ENCODE results near the gene CD163L1.
"Not testable (repeated sequence)": the region's sequence is repeated elsewhere in the genome, so short reads cannot be mapped to it uniquely, and the experiment has no call there.

Gene CD163L1

DNA sequence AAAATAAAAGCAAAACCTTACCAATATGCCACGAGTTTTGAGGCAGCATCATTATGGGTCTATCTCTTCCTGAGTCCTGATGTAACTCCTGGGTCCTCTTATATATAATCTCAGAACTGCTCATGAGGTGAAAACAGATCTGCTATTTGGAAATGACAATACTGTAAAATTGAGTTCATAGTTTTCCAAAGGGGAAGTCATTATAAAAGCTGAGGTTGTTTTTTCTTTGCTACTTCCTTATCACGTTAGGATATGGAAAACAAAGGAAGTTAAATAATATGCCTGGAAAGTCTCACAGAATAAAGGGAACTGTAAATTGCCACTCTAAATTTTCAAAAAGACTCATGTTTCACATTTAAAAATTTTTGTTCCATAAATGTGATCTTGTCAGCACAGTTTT is at the start of gene CD163L1:
CD163L1 (minus strand) TSS at position 78 of the 400 bp plus-strand sequence; CDS start at position 52, 26 bp downstream.
- in situ Hi-C loops (cut with HindIII; ENCODE audit: low sequenced_read_pairs): no loop called here

GRCh38 chr12:7493006-7493405 is 49.1 kb upstream of the CD163L1 start:
- in situ Hi-C loops (cut with HindIII; ENCODE audit: low sequenced_read_pairs): no loop called here

GRCh38 chr12:7486512-7486911 is 42.6 kb upstream of the CD163L1 start:
- in situ Hi-C loops (cut with HindIII; ENCODE audit: low sequenced_read_pairs): no loop called here

GRCh38 chr12:7485095-7485494 is 41.1 kb upstream of the CD163L1 start:
- in situ Hi-C loops (cut with HindIII; ENCODE audit: low sequenced_read_pairs): no loop called here

GRCh38 chr12:7483343-7483742 is 39.4 kb upstream of the CD163L1 start:
- in situ Hi-C loops (cut with HindIII; ENCODE audit: low sequenced_read_pairs): no loop called here

- in situ Hi-C loops (cut with HindIII; ENCODE audit: low sequenced_read_pairs): no loop called here
Measured at GRCh38 chr12:7479771-7480170, 35.8 kb upstream of the CD163L1 start.

GRCh38 chr12:7472060-7472459 is 28.1 kb upstream of the CD163L1 start:
- in situ Hi-C loops (cut with HindIII; ENCODE audit: low sequenced_read_pairs): no loop called here

GRCh38 chr12:7460375-7461259 is 16.7 kb upstream of the CD163L1 start:
- in situ Hi-C loops (cut with HindIII; ENCODE audit: low sequenced_read_pairs): no loop called here

DNA sequence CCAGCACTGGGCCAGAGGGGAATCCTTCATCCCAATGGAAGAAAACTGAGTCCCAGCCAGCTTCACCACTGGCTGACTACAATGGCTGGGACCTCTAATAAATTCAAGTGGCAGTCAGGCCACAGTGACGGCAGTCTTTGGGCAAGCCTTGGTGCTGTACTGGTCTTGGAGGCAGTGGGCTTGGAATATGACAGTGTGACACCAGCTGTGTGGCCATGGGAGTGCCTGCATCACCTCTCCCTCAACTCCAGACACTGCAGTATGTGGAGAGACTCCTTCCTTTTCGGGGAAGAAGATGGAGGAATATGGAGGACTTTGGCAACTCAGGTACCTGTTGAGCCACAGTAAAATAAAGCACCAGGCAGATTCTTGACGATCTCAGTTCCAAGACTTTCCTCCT is 16.0 kb upstream of the CD163L1 start:
- in situ Hi-C loops (cut with HindIII; ENCODE audit: low sequenced_read_pairs): no loop called here

GRCh38 chr12:7451756-7452155 is 7.8 kb upstream of the CD163L1 start:
- in situ Hi-C loops (cut with HindIII; ENCODE audit: low sequenced_read_pairs): no loop called here

DNA sequence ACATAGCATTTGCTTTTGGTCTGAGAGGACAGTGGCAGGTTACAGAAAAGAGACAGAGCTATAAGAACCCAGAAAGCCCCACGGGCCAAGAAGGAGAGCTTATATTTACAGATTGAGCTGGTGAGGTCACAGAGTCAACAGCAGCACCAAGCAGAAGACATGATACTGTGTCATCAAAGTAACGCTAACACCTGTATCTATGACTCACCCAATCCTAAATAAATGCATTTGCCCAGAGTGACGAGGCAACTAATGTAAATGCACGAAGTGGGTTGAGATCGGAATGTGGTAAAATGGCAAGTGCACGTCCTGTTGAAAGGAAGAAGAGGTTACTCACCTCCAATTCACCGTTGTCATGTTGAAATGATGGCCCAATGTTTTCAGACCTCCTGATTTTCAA is 6.7 kb upstream of the CD163L1 start:
- in situ Hi-C loops (cut with HindIII; ENCODE audit: low sequenced_read_pairs): no loop called here

GRCh38 chr12:7448099-7448498 is 4.1 kb upstream of the CD163L1 start:
- in situ Hi-C loops (cut with HindIII; ENCODE audit: low sequenced_read_pairs): no loop called here

DNA sequence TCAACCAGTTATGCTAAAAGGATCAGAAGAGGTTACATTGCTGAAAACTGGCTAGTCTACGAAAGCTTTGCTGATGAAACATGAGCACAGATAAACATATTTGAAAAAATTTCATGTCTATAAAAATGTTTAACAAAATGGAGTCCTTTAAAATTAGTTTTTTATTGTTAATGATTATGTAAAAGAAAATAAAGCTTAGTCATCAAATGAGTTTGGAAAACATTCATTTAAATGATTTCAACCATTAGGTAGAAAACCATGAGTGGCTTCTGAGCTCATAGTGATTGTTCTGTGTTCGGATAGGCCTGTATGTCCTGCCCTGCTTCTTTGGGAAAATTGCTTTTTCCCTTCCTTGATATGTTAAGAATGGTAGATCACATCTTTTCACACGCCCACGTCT is 584 bp upstream of the CD163L1 start:
- in situ Hi-C loops (cut with HindIII; ENCODE audit: low sequenced_read_pairs): no loop called here

GRCh38 chr12:7441216-7441615 is 2.7 kb downstream of the CD163L1 start:
- in situ Hi-C loops (cut with HindIII; ENCODE audit: low sequenced_read_pairs): no loop called here

GRCh38 chr12:7439579-7440505 is 4.1 kb downstream of the CD163L1 start:
- in situ Hi-C loops (cut with HindIII; ENCODE audit: low sequenced_read_pairs): no loop called here

- in situ Hi-C loops (cut with HindIII; ENCODE audit: low sequenced_read_pairs): not testable (repeated sequence)
Measured at GRCh38 chr12:7438291-7438995, 5.5 kb downstream of the CD163L1 start.

DNA sequence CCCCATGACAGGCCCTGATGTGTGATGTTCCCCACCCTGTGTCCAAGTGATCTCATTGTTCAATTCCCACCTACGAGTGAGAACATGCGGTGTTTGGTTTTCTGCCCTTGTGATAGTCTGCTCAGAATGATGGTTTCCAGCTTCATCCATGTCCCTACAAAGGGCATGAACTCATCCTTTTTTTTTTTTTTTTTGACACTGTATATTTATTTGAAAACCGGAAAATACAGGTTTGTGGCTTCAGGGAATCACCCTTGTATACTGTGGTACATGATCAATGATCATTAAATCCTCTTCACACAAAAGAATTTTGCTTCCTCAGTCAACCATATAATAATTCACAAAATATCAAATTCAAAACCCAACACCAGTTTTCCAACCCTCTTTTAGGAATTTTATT is 6.5 kb downstream of the CD163L1 start:
- in situ Hi-C loops (cut with HindIII; ENCODE audit: low sequenced_read_pairs): not testable (repeated sequence)

- in situ Hi-C loops (cut with HindIII; ENCODE audit: low sequenced_read_pairs): no loop called here
Measured at GRCh38 chr12:7434670-7435069, 9.3 kb downstream of the CD163L1 start.

GRCh38 chr12:7433276-7433822 is 10.6 kb downstream of the CD163L1 start:
- in situ Hi-C loops (cut with HindIII; ENCODE audit: low sequenced_read_pairs): no loop called here

GRCh38 chr12:7431993-7432685 is 11.8 kb downstream of the CD163L1 start:
- in situ Hi-C loops (cut with HindIII; ENCODE audit: low sequenced_read_pairs): no loop called here
